Suprapubic skin (tissue), 3 donors: ENCODE results near the gene PACSIN2.

Experiments
- CTCF ChIP-seq, 2 donors: fragments of 200-600 bp in 1 of 2; fragments of 450-650 bp in 1 of 2; sonication (generic) in 1 of 2; IDR thresholded peaks; one replicate each; pipeline ENCODE4 v1.5.1; 2016 to 2019; ENCODE audit warnings: antibody characterized with exemption in 2 of 2, mild to moderate bottlenecking in 1 of 2, moderate library complexity in 1 of 2
- EP300 ChIP-seq: sonication (generic); formaldehyde crosslinking; IDR thresholded peaks from one replicate; pipeline ENCODE4 v1.6.1; 2017; ENCODE audit warnings: antibody characterized with exemption
- POLR2A ChIP-seq, 2 donors: fragments of 450-650 bp; IDR thresholded peaks; one replicate each; pipeline ENCODE4 v1.6.1; 2017; ENCODE audit warnings: antibody characterized with exemption in 2 of 2, mild to moderate bottlenecking in 2 of 2, moderate library complexity in 2 of 2

GRCh38 chr22:42918500-42918899 lies 96.4 kb downstream of the PACSIN2 start:
- TF ChIP-seq CTCF (IDR thresholded peaks at IDR 0.05): no peak
- TF ChIP-seq EP300: no peak
- TF ChIP-seq POLR2A (IDR thresholded peaks at IDR 0.05): no peak
